Subcutaneous adipose tissue (tissue), 4 donors: ENCODE measurements around the gene RAB11FIP5. TPM values are rescaled to one million over a fixed set of nuclear protein-coding genes. Genes with fewer than 3 reads are reported as not detected.

ENCODE experiments used
- total RNA-seq, 4 donors: library from RNA; depleted of rRNA; stranded (reverse); fragments of >200 nt; gene quantifications; one replicate each; pipeline ENCODE4 v1.1.0, GENCODE V29; 2016
- TF ChIP-seq, protein P1 (sequence below): fragments of 450-650 bp; IDR thresholded peaks from one replicate; pipeline ENCODE4 v1.5.1; 2016; ENCODE audit warnings: low read depth, mild to moderate bottlenecking, control low read depth, antibody characterized with exemption, moderate library complexity

RAB11FIP5 gene
- total RNA-seq, 4 donors from 2014 or later, result 12.2 to 21.1 (median 15.5) TPM

DNA sequence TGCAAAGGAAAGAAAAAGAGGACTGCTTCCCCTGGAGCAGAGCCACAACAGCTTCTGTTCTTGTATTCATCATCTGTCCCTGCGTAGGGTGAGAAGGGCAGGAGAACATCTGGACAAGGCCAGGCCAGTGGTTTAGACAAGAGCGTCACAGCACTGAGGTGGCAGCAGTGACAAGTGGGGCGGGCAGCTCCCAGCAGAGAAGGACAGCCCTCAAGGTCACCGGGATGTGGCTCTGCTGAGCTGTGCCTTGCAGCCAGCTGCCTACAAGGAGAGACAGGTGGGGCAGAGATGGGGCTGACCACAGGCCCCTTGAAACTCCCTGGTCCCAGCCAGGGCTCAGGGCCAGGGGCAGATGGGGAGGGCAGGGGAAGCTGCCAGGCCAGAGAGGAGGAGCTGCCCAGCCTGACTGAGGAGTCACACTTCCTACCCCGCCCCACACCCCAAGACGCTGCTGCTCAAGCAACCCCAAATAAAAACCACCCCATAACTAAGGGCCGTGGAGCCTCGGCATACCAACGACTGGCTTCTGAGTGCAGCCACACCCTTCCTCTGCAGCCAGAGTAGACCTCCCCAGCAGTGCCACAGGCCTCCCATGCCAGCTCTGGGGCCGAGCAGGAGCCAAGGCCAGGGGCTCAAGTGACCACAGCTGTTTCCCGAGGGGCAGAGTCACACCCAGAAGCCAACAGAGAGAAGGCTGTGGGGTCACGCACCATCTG lies 5.4 kb downstream of the RAB11FIP5 start:
- TF ChIP-seq, protein P1, sequence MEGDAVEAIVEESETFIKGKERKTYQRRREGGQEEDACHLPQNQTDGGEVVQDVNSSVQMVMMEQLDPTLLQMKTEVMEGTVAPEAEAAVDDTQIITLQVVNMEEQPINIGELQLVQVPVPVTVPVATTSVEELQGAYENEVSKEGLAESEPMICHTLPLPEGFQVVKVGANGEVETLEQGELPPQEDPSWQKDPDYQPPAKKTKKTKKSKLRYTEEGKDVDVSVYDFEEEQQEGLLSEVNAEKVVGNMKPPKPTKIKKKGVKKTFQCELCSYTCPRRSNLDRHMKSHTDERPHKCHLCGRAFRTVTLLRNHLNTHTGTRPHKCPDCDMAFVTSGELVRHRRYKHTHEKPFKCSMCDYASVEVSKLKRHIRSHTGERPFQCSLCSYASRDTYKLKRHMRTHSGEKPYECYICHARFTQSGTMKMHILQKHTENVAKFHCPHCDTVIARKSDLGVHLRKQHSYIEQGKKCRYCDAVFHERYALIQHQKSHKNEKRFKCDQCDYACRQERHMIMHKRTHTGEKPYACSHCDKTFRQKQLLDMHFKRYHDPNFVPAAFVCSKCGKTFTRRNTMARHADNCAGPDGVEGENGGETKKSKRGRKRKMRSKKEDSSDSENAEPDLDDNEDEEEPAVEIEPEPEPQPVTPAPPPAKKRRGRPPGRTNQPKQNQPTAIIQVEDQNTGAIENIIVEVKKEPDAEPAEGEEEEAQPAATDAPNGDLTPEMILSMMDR, result no peak

DNA sequence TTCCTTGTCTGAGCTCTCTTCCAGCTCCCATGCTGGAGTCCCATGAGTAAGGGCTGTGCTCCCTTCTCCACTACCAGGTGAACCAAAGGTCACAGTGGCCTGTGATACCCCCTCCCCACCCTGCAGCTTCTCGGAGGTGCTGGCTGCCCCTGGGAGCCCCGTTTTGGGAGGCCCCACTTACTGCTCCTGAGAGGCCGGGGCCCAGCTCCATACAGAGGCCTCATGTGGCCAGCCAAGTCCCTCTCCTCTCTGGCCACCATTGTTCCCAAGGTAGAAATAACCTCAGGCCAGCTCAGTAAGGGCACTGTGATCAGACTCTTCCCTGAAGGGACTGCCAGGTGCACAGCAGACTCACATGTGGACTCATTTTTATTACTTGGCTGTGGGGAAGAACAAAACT lies 6.0 kb downstream of the RAB11FIP5 start:
- TF ChIP-seq, protein P1, result no peak

DNA sequence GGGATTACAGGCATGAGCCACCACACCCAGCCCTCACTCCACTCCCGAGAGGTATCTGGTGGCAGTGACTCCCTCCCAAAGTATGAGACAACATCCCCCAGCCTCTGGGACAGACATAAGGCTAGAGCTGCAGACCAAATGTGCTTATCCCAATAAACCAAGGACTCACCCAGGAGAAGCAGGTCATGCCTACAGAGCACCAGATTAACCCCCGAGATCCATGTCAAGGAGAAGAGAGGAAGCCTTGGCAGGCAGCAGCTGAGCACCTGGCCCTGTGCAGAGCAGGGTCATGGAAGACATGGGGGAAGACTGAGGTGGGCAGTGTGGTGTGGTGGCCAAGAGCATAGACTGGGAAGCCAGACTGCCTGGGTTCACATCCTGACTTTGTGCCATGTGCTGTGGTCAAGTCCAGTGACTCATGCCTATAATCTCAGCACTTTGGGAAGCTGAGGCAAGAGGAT lies 7.2 kb downstream of the RAB11FIP5 start:
- TF ChIP-seq, protein P1, result no peak

DNA sequence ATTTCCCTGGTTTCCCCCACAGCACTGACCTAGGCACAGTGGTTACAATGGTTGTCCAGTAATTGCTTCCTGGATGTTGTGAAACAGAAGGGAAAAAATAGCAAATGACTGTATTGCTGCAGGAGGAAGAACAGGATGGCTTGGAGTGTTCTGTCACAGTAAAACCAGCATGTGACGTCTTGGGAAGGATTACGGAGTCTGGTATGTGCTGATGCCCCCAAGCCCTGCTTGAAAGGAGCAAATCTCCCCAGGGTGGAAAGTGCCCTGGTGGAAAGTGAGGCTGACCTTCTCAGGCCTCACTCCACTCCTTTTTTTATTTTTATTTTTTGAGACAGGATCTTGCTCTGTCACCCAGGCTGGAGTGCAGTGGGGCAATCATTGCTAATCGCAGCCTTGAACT lies 7.8 kb downstream of the RAB11FIP5 start:
- TF ChIP-seq, protein P1, result no peak

DNA sequence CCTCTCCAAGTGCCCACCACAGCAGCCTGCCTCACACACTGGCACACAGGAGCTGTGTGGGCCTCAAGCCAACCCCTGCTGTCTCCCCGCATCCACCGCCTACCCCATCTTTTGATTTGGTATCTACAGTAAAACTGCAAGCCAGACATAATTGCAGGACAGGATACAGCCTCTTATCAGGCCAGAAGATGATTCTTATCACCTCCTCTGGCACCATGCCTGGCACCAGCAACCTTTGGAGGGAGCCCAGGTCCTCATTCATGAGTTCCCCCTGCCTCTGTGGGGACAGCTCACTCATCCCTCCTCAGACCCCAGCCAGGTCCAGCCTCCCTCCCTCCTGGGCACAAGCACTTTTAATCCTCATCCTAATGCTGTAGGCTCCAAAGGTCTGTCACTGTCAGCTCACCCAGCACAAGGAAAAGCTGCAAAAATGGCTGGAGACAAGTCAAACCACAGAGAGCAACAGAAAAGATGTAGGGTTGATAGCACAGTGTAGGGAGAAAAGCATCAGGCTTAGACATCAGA lies 9.7 kb downstream of the RAB11FIP5 start:
- TF ChIP-seq, protein P1, result no peak

DNA sequence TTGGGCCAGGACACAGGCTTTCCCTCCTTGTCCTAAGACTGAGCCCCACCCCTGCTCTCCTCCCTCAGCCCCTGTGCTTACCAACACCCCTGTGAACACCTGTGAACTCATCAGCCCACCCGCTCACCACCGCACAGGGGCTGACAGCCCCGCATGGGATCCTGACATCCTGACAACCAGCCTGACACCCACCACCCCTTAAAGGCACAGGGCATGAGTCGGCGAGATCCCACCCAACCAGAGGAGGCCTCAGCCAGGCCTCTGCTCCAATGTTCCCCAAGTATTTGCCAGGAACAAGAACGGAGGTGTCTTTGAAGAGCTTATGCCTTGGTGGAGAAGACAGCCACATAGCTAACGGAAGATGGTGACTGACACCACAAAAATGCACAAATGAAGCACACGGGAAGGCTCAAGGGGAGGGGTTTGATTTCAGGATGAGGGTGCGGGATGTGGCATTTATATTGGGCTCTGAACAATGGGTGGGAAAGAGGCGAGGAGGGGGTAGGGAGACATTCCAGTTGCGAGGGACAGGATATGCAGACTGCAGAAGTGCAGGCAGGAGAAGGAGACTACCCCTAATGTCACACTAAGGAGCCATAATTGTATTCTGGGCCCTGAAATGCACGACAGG lies 11.0 kb downstream of the RAB11FIP5 start:
- TF ChIP-seq, protein P1, result no peak

DNA sequence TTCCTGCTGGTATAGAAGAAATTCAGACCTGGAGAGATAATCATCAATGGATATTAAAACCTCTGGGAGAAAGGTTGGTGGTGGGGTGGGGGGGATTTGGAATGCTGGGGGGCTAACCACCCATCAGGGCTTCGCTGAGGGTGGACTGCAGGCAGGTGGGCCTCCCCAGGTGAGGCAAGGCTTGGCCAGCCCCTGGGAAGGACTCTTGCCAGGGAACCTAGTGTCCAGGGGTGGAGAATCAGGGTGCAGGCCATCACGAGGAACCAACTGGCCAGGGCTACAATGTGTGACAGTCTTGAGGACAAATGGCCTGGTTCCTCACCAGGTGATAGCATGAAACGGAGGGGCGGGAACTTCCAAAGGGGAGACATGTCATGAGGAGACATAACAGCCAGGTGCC lies 11.8 kb downstream of the RAB11FIP5 start:
- TF ChIP-seq, protein P1, result no peak
